ENCODE measurements around the gene MMP27.
"Not testable (repeated sequence)": the region's sequence is repeated elsewhere in the genome, so short reads cannot be mapped to it uniquely, and the experiment has no call there.

The MMP27 gene

GRCh38 chr11:102705626-102706025 lies at the start of gene MMP27:
Gene MMP27, minus strand, starts transcription at chr11:102705769. Its CDS starts 55 bp downstream, at chr11:102705714.
- DNase-seq (ENCODE audit: low spot score) = no peak

- DNase-seq (ENCODE audit: low spot score) = no peak
Measured at GRCh38 chr11:102753267-102753666, 47.7 kb upstream of the MMP27 start.

GRCh38 chr11:102751673-102752072 lies 46.1 kb upstream of the MMP27 start:
- no peak for DNase-seq (ENCODE audit: low spot score)

GRCh38 chr11:102749101-102749722 lies 43.6 kb upstream of the MMP27 start:
- DNase-seq (ENCODE audit: low spot score) = no peak

GRCh38 chr11:102746746-102747578 lies 41.4 kb upstream of the MMP27 start:
- not testable (repeated sequence) for DNase-seq (ENCODE audit: low spot score)

GRCh38 chr11:102734650-102735049 lies 29.1 kb upstream of the MMP27 start:
- no peak for DNase-seq (ENCODE audit: low spot score)

- peak; percentile 27 for DNase-seq (ENCODE audit: low spot score)
Measured at GRCh38 chr11:102733232-102733875, 27.8 kb upstream of the MMP27 start.

GRCh38 chr11:102730944-102731343 lies 25.4 kb upstream of the MMP27 start:
- not testable (repeated sequence) for DNase-seq (ENCODE audit: low spot score)

- DNase-seq (ENCODE audit: low spot score) = no peak
Measured at GRCh38 chr11:102729849-102730815, 24.6 kb upstream of the MMP27 start.

- no peak for DNase-seq (ENCODE audit: low spot score)
Measured at GRCh38 chr11:102727890-102728289, 22.3 kb upstream of the MMP27 start.

GRCh38 chr11:102724904-102725500 lies 19.4 kb upstream of the MMP27 start, which contains the start of gene MMP8:
Gene MMP8, minus strand, starts transcription at chr11:102724954. Its CDS starts 99 bp downstream, at chr11:102724855.
- DNase-seq (ENCODE audit: low spot score) = no peak

- no peak for DNase-seq (ENCODE audit: low spot score)
Measured at GRCh38 chr11:102722821-102723220, 17.3 kb upstream of the MMP27 start.

GRCh38 chr11:102719620-102720277 lies 14.2 kb upstream of the MMP27 start:
- no peak for DNase-seq (ENCODE audit: low spot score)

- DNase-seq (ENCODE audit: low spot score) = no peak
Measured at GRCh38 chr11:102717280-102717679, 11.7 kb upstream of the MMP27 start.

GRCh38 chr11:102716527-102716926 lies 11.0 kb upstream of the MMP27 start:
- DNase-seq (ENCODE audit: low spot score) = no peak

- DNase-seq (ENCODE audit: low spot score) = no peak
Measured at GRCh38 chr11:102712137-102712536, 6.6 kb upstream of the MMP27 start.

GRCh38 chr11:102709201-102709945 lies 3.8 kb upstream of the MMP27 start:
- DNase-seq (ENCODE audit: low spot score) = no peak

GRCh38 chr11:102708654-102709053 lies 3.1 kb upstream of the MMP27 start:
- DNase-seq (ENCODE audit: low spot score) = no peak

- DNase-seq (ENCODE audit: low spot score) = no peak
Measured at GRCh38 chr11:102704841-102705240, 728 bp downstream of the MMP27 start.

All from CD4-positive, alpha-beta T cell treated with Interleukin-2 at 100 ng/mL for 4 hours (primary cell).